Uterus (tissue), 2 donors: ENCODE data around the gene PRRG4.

Source experiments
- POLR2A ChIP-seq, 2 donors: fragments of 450-650 bp; IDR thresholded peaks; one replicate each; pipeline ENCODE4 v1.6.1; 2016; ENCODE audit warnings: antibody characterized with exemption in 2 of 2, mild to moderate bottlenecking in 1 of 2, moderate library complexity in 1 of 2
- TF ChIP-seq, protein P1 (sequence below), 4 experiments: fragments of 200-600 bp in 2 of 4; fragments of 450-650 bp in 2 of 4; sonication (generic) in 2 of 4; IDR thresholded peaks; one replicate each; pipeline ENCODE4 v1.5.1; 2016 to 2019; ENCODE audit warnings: antibody characterized with exemption in 4 of 4, mild to moderate bottlenecking in 2 of 4, moderate library complexity in 1 of 4

DNA sequence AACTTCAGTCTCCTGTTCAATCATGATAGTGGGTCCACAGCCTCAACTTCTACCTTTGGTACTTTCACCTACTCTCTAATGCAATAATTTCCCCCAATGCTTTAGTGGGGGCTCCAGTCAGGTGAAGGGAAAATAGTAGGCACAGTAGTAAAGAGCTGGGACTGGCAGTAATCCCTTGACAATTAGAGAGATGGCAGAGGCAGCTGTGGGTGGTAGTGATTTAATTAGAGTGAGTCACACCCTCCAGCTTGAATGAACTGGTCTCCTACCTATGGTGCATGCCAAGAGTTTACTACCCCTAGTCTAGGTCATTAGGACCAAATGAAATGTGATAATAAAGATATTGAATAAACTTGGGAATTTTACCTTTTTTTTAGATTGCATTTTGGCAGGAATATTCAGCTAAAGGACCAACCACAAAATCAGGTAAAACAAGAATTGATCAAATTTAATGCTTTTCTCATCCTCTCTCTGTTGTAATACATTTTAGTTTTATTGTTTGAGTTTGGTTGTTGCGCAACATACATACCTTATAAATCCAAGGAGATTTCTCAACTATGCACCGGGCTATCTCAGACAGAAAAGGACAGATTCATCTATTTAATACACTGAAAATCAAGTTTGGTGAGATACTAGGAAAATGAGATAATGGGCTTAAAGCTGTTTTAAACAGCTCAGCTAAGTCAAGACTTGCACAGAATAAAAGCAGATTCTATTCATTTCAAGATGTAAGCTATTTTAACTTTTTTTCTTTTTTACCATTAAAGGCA, 9.0 kb downstream of the PRRG4 start:
- no peak for TF ChIP-seq POLR2A (IDR thresholded peaks at IDR 0.05)
- TF ChIP-seq, protein P1, sequence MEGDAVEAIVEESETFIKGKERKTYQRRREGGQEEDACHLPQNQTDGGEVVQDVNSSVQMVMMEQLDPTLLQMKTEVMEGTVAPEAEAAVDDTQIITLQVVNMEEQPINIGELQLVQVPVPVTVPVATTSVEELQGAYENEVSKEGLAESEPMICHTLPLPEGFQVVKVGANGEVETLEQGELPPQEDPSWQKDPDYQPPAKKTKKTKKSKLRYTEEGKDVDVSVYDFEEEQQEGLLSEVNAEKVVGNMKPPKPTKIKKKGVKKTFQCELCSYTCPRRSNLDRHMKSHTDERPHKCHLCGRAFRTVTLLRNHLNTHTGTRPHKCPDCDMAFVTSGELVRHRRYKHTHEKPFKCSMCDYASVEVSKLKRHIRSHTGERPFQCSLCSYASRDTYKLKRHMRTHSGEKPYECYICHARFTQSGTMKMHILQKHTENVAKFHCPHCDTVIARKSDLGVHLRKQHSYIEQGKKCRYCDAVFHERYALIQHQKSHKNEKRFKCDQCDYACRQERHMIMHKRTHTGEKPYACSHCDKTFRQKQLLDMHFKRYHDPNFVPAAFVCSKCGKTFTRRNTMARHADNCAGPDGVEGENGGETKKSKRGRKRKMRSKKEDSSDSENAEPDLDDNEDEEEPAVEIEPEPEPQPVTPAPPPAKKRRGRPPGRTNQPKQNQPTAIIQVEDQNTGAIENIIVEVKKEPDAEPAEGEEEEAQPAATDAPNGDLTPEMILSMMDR (IDR thresholded peaks at IDR 0.05), result no peak
